COLO829 (cell line): ENCODE data around the gene PLBD1.

ENCODE experiments used
- DNase-seq: peaks from one replicate; pipeline ENCODE4 v3.0.0; 2012; ENCODE audit warnings: low spot score

The PLBD1 gene, protein sequence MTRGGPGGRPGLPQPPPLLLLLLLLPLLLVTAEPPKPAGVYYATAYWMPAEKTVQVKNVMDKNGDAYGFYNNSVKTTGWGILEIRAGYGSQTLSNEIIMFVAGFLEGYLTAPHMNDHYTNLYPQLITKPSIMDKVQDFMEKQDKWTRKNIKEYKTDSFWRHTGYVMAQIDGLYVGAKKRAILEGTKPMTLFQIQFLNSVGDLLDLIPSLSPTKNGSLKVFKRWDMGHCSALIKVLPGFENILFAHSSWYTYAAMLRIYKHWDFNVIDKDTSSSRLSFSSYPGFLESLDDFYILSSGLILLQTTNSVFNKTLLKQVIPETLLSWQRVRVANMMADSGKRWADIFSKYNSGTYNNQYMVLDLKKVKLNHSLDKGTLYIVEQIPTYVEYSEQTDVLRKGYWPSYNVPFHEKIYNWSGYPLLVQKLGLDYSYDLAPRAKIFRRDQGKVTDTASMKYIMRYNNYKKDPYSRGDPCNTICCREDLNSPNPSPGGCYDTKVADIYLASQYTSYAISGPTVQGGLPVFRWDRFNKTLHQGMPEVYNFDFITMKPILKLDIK

DNA sequence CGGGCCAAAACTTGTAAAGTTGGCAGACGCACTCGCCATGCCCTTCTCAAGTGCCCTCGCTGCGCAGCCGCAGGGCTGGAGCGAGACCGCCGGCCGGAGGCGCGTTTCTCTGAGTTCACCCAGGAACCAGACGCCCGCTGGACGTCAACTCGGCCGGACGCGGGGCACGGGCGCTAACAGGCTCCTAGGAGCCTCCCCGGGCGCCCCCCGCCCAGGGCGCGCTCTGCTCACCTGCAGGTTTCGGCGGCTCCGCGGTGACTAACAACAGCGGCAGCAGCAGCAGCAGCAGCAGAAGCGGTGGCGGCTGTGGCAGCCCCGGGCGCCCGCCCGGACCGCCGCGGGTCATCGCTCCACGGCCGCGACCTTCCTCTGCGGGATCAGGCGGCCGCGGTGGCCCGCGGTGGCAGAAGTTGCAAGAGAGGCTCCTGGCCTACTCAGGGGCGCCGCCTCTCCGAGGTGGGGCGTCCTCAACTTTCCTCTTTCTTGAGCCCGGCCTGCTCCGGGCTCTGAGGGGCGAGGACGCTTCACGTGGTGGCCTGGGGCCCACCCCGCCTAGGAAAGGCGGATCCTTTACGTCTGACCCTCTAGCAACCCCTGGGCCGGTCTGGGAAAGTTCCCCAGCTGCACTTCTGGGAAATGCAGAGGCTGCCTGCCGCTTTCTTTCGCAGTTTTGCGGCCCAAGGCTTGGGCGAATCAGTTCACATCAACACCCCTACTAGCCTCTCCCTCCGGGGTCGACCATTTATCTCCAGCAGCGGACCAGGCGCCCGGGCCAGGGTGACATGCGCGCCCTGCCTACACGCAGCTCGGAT, at the start of gene PLBD1:
Gene PLBD1, minus strand, starts transcription at position 533 of the 812 bp plus-strand sequence. Its CDS starts 187 bp downstream, at position 346.
- no peak for DNase-seq

DNA sequence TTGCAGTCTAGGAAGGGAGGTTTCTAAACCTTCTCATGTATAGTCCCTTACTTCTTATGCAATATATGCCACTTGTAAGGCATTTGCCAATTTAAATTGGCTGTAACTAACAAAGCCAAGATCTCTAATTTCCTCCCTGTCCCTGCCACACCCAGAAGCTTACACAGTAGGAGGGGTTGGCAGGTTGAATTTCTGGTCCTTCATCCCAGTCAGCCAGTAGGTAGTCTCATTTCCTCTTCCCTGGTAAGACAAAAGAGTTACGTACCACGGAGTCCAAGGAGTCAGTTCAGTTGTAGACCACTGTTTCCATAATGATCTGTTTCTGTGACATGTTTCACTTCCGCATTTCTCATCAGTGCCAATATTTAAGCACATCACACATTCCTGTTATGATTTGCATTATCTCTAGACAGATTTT, 47.0 kb upstream of the PLBD1 start:
- no peak for DNase-seq

DNA sequence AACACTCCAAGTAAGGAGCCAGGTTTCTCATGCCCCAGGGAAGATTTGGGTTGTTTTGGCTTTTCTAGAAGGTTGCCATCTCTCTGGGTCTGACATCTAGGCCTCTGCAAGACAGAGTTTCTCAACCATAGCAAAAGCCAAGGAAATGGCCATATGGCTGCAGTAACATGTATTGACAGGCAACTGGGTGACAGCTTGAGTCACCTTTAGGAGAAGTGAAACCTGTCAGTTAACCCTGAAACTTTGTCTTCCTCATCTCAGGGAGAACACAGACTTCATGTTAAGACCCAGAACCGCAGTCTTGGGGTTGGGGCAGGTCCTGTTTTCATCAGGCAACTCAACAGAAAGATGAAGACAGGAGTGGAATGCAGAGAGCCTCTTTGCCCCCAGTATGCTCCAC, 46.0 kb upstream of the PLBD1 start:
- no peak for DNase-seq

DNA sequence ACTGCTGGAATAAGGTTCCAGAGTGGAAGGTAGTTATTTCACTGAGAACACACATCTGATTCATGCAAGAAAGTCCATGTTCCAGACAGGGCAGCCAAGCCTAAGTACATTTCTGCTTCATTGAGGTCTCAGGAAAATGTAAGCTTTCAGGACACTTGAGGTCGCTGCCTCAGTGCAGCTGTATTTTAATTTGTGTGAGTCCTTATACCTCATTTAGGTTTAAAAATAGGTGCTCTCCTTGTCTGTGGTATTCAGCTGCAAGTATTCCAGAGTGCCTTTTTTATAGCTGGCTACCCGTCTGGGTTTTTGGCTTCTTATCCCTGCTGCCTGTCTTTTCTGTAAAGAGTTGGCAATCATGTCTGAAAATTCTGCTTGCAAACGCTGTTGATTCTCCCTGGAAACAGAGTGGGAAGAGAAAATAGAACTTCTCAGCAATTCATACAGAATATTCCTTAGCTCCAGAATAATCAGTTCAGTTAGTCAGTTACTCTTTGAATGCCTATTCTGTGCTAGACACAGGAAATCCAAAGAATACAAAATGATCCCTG, 45.3 kb upstream of the PLBD1 start:
- DNase-seq = no peak

DNA sequence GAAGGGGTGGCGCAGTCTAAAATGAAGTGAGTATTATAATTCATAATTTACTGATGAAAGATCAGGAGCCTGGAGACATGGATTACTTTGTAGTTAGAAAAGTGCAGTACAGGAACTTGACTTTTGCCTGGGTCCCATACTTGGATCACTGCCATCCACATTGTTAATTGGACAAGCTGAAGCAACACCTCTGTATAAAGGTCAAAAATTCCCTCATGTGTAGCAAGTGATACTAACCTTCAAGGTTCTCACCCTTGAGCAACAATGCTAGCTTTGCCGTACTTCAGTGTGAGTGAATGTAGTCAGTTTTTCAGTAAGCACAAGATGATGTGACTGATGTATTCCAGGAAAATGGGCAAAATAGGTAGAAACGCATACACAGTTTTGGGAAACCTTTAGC, 44.6 kb upstream of the PLBD1 start:
- DNase-seq = no peak

DNA sequence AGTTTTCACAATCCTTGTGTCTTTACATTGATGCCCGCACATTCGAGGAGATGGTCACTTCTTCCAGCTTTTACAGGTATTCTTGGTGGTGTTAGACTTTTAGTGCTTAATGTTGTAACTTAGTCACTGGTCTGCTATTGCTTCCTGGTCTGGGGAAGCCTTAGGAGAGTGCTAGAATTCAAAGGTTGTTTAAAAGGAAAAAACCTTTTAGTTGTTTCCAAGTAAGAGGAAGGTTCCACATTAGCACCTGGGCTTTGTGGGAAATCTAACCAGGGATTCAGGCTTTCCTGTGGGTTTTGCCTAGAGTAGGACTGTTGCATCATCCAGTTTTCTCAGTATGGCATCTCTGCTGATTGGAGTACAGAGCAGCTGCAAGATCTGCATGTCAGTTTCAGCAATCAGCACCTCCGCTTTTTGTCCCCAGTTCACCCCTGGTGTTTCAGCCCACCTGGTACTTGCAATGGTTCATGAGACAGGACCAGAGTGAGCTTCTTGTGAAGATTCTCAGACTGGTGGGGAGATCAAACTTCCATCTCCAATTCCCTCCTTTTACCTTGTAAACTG, 44.0 kb upstream of the PLBD1 start:
- no peak for DNase-seq

DNA sequence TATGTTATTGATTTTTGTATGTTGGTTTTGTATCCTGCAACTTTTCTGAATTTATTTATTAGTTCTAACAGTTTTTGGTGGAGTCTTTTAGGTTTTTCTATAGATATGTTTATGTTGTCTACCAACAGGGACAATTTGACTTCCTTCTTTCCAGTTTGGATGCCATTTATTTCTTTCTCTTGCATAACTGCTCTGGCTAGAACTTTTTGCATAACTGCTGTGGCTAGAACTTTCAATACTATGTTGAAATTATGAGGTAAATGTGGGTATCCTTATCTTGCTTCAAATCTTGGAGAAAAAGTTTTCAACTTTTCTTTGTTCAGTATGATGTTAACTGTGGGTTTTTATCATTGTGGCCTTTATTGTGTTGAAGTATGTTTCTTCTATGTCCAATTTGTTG, 39.9 kb upstream of the PLBD1 start:
- DNase-seq = no peak

DNA sequence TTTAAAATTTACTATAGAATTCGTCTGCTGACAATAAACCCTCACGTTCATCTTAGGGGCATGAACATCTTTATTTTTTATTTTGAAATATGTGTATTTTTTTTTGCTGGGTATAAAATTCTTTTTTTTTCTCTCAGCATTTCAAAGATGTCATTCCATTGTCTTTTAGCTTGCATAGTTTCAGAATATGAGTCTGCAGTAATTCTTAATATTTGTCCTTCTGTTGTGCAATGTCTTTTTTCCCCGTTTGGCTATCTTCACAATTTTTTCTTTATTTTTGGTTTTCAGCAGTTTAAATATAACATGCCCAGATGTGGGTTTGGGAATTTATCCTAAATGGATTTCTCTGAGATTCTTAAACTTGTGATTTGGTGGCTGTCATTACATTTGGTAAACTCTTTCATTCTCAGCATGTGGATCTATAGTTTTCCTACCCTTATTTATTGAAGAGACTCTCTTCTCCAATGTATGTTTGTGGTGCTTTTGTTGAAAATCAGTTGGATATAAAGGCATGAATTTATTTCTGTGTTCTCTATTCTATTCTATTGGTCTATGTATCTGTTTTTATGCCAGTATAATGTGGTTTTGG, 37.8 kb upstream of the PLBD1 start:
- no peak for DNase-seq

DNA sequence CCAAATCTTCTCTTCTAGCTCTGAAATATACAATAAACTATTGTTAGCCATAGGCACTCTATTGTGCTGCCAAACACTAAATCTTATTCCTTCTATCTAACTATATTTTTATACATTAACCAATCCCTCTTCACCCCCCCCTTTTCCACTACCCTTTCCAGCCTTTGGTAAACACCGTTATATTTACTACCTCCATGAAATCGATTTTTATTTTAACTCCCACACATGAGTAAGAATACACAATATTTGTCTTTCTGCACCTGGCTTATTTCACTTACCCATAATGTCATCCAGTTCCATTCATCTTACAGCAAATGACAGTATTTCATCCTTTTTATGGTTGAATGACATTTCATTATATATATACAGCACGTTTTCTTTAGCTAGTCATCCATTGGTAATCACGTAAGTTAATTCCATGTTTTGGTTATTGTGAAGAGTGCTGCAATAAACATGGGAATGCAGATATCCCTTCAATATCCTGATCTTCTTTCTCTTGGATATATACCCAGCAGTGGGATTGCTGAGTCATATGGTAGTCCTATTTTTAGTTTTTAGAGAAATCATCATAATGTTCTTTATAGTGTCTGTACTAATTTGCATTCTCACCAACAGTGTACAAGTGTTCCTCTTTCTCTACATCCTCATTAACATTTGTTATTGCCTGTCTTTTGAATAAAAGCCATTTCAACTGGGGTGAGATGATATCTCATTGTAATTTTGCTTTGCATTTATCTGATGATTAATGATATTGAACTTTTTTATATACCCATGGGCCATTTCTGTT, 34.2 kb upstream of the PLBD1 start:
- no peak for DNase-seq

DNA sequence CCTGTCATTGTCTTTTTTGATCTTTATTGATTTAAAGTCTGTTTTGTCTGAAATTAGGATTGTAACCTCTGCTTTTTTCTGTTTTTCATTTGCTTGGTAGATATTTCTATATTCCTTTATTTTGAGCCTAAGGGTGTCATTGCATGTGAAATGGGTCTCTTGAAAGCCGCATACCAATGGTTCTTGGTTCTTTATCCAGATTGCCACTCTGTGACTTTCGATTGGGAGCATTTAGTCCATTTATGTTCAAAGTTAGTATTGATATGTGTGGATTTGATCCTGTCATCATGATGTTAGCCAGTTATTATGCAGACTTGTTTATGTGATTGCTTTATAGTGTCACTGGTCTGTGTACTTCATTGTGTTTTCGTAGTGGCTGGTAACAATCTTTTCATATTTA, 29.8 kb upstream of the PLBD1 start:
- DNase-seq = no peak

DNA sequence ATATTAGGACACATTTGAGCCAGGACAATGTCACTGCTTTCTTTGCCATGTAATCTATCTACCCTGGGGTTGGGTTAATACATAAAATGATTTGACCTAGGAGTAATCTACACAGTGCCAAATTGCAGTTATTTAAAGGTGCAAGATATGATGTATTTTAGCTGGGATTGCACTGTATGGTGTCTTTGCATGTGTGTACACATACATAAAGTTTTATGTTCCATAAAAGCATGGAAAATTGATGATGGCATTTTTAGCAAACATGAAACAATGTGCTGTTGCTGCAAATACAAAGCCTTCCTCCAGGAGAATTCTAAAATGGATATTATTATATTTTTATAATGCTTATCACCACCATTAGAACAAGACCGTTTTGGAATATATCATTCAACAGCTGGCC, 24.0 kb upstream of the PLBD1 start:
- no peak for DNase-seq

DNA sequence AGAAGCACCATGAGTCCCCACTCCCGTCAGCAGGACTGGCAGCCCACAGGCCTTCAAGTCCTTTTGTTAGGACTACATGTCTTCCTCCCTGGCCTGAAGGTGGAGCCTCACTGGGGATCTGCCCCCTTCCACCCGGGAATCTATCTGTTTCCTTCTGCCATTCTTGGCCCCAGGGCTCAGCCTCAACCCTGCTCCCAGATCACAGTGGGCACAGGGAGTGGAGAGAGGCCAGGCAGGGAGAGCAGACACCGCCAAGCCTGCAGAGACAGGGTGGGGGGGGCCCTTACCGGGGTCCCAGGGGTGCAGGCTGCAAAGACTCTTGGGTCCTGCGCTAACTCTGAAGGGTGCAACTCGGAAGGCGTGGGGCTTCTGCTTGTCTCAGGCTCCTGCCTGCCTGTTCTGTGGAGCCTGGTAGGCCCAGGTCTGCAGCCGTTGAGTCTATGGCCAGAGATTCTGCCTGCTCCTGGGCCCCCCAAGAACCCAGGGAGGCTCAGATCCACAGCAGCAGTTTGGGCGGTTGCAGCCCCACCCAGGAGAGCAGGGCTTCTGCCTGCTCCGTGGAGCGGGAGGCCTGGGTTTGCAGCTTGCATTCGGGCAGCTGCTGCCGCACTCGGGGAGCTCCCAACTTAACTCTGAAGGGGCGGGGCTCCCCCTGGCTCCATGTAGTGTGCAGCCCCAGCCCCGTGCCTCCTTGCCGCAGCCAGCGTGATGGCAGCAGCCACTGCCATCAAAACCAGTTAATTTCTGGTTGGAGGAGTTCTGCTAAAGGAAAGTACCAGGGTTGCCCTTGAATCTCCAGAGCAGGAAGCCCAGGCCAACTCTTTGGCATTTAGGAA, 21.7 kb upstream of the PLBD1 start:
- no peak for DNase-seq

DNA sequence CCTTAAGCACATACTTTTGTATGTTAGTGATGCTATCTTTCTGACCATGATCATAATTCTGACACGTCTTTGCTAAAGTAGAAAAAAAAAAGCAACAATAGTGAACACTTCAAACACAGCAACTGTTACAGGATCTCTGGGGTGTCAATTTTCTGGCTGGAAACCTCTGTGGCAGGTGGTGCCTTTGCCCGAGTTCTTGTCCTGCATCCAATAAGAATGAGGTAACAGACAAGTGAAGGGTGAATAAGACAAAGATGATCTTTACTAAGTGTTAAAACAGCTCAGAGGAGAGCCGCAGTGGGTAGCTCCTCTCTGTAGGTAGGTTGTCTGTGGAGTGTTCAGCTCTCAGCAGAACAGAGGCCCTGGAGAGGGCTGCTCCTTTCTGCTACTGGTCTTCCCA, 20.9 kb upstream of the PLBD1 start:
- no peak for DNase-seq

DNA sequence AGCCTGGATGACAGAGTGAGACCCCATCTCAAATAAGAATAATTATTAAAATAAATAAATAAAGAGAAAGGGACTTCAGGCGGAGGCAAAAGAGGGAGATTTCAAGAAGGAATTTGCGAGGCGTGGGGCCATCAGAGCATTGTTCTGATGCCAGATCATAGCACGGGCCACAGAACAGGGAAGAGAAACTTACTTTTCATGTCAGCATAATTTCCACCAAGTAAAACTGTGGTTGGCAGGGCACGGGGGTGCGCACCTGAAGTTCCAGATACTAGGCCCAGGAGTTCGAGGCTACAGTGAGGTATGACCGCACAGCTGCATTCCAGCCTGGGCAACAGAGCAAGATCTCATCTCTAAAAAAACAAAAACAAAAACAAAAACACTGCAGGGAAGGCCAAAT, 11.0 kb upstream of the PLBD1 start:
- no peak for DNase-seq

DNA sequence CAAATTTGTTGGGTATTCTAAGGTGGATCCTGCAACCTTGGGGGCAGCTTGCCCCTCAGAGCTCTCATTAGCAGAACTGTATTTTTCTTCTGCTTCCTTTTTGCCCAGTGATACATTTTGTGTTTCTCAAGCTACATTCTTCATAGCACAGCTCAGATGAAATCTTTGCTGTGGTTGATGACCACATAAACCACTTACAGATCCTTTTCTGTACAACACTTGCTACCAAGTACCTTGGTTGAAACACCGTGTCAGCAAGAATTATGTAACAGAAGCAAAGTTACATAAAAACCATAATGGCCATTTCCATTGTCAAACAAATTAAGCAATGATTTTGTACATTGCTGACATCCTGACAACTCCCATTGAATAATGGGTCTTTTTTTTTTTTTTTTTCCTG, 9.7 kb upstream of the PLBD1 start:
- DNase-seq = no peak

DNA sequence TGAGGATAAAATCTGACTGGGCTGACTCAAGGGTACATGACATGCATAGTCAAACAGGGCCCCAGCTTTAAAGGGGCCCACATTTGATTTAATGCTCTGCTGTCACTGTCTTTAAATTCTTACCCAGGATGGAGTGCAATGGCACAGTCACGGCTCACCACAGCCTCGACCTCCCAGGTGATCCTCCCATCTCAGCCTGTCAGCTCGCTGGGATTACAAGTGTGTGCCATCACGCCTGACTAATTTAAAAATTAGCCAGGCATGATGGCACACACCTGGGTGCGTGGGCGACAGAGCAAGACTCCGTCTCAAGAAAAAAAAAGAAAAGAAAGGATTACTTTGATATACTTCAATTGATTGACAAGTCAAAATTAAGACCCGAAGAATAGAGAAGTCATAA, 9.2 kb upstream of the PLBD1 start:
- DNase-seq = no peak

DNA sequence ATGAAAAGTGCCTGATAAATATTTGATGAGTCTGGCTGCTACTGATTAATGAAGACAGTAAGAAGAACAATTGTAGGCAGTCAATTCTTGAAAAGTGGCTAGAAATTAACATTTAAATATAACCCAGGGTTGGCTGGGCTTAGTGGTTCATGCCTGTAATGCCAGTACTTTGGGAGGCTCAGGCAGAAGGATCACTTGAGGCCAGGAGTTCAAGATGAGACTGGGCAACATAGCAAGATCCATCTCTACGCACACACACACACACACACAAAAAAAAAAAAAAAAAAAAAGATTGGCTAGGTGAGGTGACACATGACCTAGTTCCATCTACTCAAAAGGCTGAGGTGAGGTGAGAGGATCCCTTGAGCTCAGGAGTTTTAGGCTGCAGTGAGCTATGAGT, 7.9 kb upstream of the PLBD1 start:
- DNase-seq = no peak

DNA sequence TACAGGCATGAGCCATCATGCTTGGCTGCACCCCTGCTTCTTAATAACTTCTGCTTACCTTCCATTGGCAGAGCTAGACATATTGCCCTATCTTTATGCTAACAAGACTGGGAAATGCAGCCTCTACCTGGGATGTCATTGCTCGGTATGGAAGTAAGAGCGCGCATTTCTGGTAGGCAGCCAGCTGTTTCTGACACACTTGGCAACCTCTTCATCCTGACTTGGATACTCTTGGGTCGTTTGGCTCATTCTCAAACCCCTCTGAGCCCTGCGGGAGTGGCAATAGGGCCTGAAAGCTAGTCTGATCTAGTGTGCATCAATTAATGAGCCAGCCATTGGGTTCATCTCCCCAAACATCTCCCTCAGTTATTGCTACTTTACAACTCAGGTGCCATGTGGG, 5.4 kb upstream of the PLBD1 start:
- no peak for DNase-seq

DNA sequence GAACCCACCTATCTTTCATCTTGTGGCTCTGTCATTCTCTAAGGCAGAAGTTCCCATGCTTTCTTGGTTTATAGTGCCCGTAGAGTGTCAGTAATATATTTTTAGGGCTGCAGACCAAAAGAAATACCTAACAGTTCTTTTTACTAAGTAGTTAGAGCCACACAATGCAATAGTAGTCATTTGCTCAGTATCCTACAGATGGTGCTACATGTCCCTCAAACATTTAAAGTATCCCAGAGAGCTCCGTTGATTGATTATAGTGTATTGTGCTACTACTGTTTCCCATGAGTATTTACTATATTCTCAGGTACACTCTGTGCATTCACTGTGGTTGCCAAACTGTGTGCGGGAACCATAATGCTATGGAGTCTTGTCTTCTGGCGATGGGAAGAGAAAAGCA, 4.7 kb upstream of the PLBD1 start:
- DNase-seq = no peak

DNA sequence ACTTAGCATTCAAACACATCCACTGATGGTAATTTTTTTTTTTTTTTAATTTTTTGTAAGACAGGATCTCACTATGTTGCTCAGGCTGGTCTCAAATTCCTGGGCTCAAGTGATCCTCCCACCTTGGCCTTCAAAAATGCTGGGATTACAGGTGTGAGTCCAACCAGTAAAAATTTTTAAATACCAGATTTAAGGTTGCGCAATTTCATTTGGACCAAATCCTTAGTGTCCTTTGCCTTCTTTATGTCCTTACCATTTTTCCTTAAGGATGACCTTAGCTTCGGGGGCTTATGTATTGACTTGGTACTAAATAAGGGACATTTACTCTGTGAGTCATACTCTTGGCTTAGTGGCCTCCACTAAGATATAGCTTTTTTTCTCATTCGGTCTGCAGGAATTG, 4.1 kb upstream of the PLBD1 start:
- no peak for DNase-seq
